ENCODE measurements around the gene ADAMTSL2.

ADAMTSL2 gene

DNA sequence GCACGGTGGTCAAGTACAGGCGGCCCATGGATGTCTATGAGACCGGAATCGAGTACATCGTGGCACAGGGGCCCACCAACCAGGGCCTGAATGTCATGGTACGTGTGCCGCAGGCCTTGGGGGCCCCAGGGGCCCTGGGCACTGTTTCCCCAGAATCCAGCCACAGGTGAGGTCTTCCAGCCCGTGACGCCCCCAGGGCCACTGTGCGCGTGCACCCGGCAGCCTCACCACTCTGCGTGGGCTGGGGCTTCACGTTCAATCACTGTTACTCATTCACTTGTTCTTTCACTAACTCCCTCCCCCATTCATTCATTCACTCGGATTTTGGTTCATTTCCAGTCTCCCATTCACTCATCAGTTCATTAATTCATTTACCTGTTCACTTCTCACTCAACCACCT lies 12.6 kb downstream of the ADAMTSL2 start:
- no peak for TF ChIP-seq POLR2AphosphoS5 (IDR thresholded peaks at IDR 0.05; ENCODE audit: low read depth, low read length)
- no peak for TF ChIP-seq SIN3A (IDR thresholded peaks at IDR 0.05; ENCODE audit: borderline replicate concordance, insufficient read depth, low read length)
- TF ChIP-seq FOXP2 (optimal IDR thresholded peaks at IDR 0.05; ENCODE audit: borderline replicate concordance, extremely low read depth, extremely low read length, insufficient read depth): no peak
- TF ChIP-seq TAF1 (IDR thresholded peaks at IDR 0.05; ENCODE audit: borderline replicate concordance, insufficient read depth, low read length): no peak
- TF ChIP-seq, protein P1, sequence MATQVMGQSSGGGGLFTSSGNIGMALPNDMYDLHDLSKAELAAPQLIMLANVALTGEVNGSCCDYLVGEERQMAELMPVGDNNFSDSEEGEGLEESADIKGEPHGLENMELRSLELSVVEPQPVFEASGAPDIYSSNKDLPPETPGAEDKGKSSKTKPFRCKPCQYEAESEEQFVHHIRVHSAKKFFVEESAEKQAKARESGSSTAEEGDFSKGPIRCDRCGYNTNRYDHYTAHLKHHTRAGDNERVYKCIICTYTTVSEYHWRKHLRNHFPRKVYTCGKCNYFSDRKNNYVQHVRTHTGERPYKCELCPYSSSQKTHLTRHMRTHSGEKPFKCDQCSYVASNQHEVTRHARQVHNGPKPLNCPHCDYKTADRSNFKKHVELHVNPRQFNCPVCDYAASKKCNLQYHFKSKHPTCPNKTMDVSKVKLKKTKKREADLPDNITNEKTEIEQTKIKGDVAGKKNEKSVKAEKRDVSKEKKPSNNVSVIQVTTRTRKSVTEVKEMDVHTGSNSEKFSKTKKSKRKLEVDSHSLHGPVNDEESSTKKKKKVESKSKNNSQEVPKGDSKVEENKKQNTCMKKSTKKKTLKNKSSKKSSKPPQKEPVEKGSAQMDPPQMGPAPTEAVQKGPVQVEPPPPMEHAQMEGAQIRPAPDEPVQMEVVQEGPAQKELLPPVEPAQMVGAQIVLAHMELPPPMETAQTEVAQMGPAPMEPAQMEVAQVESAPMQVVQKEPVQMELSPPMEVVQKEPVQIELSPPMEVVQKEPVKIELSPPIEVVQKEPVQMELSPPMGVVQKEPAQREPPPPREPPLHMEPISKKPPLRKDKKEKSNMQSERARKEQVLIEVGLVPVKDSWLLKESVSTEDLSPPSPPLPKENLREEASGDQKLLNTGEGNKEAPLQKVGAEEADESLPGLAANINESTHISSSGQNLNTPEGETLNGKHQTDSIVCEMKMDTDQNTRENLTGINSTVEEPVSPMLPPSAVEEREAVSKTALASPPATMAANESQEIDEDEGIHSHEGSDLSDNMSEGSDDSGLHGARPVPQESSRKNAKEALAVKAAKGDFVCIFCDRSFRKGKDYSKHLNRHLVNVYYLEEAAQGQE (IDR thresholded peaks at IDR 0.05; ENCODE audit: insufficient read depth in 1 of 2, low read depth in 2 of 2, low read length in 2 of 2): no peak

DNA sequence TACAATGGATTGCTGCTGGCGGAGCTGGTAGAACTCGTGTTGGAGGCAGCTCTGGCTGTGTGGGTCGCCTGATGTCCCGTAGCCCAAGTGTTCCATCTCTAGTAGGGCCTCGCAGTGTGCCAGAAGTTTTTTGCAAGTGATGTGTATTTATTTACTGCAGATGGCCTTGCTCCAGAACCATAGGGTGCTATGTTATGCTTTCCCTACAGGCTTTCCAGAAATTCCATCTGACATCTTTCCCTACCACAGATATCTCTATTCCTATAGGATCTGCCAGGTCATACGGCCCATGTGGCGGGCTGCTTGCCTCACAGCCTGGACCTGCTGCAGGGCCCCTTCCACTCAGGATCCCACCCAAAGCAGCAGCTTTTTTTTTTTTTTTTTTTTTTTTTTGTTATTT lies 16.9 kb downstream of the ADAMTSL2 start:
- TF ChIP-seq FOXP2 (optimal IDR thresholded peaks at IDR 0.05; ENCODE audit: borderline replicate concordance, extremely low read depth, extremely low read length, insufficient read depth) (no peak), SIN3A (IDR thresholded peaks at IDR 0.05; ENCODE audit: borderline replicate concordance, insufficient read depth, low read length) (no peak), POLR2AphosphoS5 (IDR thresholded peaks at IDR 0.05; ENCODE audit: low read depth, low read length) (no peak), TAF1 (IDR thresholded peaks at IDR 0.05; ENCODE audit: borderline replicate concordance, insufficient read depth, low read length) (no peak)
- TF ChIP-seq, protein P1 (IDR thresholded peaks at IDR 0.05; ENCODE audit: insufficient read depth in 1 of 2, low read depth in 2 of 2, low read length in 2 of 2): no peak

DNA sequence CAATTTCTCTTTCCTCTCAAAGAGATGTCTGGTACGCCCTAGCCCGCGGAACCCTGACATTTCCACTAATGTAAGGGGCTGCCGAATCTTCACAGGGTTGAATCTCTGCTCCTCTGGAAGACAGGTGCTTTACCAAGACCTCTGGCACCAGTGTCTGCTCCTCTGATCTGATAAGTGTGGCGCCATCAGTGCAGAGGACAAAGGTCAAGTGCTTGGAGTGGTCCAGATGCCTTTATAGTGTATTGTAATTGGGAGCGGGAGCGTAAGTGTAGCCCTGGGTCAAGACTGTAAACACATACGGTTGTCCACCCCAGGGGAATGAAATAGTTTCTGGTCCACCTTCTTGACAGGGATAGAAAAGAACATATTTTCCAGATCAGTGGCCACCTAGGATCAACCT lies 17.7 kb downstream of the ADAMTSL2 start:
- TF ChIP-seq FOXP2 (optimal IDR thresholded peaks at IDR 0.05; ENCODE audit: borderline replicate concordance, extremely low read depth, extremely low read length, insufficient read depth) (no peak), SIN3A (IDR thresholded peaks at IDR 0.05; ENCODE audit: borderline replicate concordance, insufficient read depth, low read length) (no peak), TAF1 (IDR thresholded peaks at IDR 0.05; ENCODE audit: borderline replicate concordance, insufficient read depth, low read length) (no peak), POLR2AphosphoS5 (IDR thresholded peaks at IDR 0.05; ENCODE audit: low read depth, low read length) (no peak)
- TF ChIP-seq, protein P1 (IDR thresholded peaks at IDR 0.05; ENCODE audit: insufficient read depth in 1 of 2, low read depth in 2 of 2, low read length in 2 of 2): no peak

DNA sequence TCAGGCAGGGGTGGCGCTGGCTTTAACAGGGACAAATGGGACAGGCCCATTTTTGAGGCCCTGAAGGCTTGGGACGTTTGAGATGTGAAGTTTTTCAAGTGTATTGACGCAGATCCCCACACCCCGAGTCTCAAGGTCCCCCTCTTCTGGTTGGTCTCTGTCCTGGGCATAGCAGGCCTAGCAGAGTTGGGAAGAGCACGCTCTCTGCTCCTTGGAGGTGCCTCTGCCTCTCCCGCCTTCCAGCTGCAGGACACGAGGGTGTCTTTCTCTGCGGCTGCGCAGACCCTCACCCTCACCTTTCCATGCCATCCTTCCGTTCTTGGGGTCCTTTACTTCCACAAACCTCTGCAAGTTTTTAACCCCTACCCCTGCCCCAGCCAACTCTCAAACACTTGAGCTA lies 18.6 kb downstream of the ADAMTSL2 start:
- no peak for TF ChIP-seq TAF1 (IDR thresholded peaks at IDR 0.05; ENCODE audit: borderline replicate concordance, insufficient read depth, low read length)
- no peak for TF ChIP-seq FOXP2 (optimal IDR thresholded peaks at IDR 0.05; ENCODE audit: borderline replicate concordance, extremely low read depth, extremely low read length, insufficient read depth)
- TF ChIP-seq, protein P1 (IDR thresholded peaks at IDR 0.05; ENCODE audit: insufficient read depth in 1 of 2, low read depth in 2 of 2, low read length in 2 of 2): no peak
